Upper lobe of left lung (tissue), 4 donors: ENCODE data around the gene OSBPL3.

Experiments used
- POLR2A ChIP-seq, 4 donors: fragments of 450-650 bp; IDR thresholded peaks; one replicate each; pipeline ENCODE4 v1.5.1; 2016 to 2017; ENCODE audit warnings: antibody characterized with exemption in 4 of 4, mild to moderate bottlenecking in 2 of 4
- POLR2AphosphoS5 ChIP-seq, 2 donors: sonication (generic); formaldehyde crosslinking; IDR thresholded peaks; one replicate each; pipeline ENCODE4 v1.5.1; 2017; ENCODE audit warnings: antibody characterized with exemption in 2 of 2

- TF ChIP-seq POLR2A (IDR thresholded peaks at IDR 0.05) (no peak), POLR2AphosphoS5 (IDR thresholded peaks at IDR 0.05) (no peak)
These were observed 231.5 kb downstream of the OSBPL3 start for GRCh38 chr7:24748521-24748920.
